NCI-H128 (cell line): ENCODE data around the gene RBFOX2.

Experiments used
- DNase-seq: peaks from one replicate; lab custom pipeline; 2025; ENCODE audit not compliant: unreplicated experiment; lab: John Stamatoyannopoulos, UW

Gene RBFOX2

DNA sequence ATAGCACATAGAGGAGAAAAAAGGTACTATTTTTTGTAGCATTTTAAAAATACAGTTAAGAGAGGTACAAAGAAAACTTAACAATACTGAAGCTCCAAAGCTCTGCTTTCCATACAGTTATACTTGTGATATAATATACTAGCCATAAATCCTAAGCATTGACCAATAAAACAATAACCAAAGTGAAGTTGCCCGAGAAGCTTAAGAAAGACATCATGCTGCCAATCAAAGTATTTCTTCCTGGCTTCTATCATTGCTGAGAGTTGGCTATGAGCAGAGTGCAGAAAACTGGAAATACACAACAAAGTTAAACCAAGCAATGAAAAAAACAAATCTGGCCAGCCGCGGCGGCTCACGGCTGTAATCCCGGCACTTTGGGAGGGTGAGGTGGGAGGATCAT is 84.2 kb downstream of the RBFOX2 start:
- DNase-seq = no peak

DNA sequence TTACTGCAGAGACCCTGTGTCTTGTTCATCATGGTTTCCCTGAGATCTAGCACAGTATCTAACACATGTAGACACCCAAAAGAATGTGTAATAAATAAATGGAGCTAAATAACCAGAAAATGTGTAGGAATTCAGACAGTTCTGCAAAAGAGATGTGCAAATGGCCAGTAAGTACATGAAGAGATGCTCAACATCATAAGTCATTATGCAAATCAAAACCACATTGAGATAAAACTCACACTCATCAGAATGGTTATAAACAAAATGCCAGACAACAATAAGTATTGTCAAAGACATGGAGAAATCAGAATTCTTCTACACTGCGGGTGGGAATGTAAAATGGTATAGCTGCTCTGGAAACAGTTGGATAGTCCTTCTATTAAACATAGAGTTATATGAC is 88.5 kb downstream of the RBFOX2 start:
- no peak for DNase-seq

DNA sequence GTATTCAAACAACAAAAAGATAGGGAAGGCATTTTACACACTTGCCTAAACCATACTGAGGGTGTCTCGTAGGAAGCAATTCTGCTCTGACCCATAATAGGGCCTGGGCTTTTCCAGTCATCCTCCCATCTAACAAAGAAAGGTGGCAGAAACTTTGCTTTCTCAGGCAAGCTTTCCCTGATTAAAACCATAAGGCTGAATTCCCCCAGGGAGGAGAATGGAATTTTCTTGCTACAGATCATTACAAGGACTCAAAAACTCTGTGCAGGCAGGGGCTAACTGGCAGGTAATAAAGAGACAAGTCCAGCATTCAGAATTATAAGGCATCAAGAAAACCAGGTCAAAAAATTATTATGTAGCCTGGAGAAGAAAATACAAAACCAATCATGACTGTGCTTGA is 90.4 kb downstream of the RBFOX2 start:
- DNase-seq = no peak

DNA sequence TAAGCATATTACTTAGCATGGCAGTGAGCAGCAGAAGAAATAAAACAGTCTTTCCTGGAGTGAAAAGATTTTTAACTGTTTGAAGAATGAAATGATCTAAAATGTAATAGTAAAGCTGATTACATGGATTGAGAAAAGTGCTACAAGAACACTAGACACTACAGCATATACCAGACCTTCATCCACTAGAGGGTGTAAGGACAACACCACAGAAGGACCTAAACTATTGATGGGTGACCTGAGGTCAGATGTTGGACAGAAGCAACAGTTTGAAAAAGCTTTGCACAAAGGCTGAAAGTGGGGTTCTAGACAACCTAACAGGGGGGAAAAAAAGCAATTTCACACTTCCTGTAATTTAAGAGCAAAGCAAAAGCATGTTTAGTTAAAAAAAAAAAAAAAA is 97.7 kb downstream of the RBFOX2 start:
- no peak for DNase-seq

DNA sequence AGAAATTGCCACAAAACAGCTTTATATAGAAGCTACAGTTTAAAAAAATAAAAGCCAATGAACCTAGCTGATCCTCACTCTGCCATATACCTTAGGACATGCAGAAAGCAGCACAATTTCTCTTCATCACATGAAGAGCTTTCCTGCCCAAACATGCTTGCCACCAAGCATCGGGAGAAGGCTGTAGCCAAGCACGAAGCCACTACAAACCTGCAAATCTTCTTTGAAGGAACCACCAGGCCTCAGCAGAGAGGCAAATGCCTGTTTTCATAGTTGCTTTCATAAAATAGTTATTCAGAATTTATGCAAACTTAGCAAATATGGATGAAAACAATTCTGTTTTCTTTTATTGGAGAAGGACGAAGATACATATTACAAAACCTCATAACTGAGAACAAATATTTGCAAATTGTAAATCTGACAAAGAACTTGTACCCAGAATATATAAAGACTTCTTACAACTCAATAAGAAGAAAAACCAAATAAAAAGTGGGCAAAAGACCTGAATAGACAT is 100.3 kb downstream of the RBFOX2 start:
- DNase-seq = no peak

DNA sequence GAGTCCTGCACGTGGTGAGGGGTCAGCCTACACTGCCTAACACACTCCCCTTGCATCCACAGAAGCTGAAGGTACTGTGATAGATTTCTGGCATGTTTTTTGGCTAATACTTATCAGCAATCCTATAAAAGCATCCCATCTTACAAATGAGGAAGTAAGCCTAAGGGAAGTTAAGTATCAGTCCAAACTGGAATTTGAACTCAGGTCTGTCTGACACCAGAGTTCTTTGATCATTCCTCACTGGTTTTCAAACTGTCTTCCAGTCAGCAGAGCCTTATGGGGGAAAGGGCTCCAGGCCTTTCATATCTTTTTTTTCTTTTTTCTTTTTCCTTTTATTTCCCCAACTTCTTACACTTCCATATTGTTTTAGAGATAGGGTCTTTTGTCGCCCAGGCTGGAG is 105.6 kb downstream of the RBFOX2 start:
- DNase-seq = no peak

DNA sequence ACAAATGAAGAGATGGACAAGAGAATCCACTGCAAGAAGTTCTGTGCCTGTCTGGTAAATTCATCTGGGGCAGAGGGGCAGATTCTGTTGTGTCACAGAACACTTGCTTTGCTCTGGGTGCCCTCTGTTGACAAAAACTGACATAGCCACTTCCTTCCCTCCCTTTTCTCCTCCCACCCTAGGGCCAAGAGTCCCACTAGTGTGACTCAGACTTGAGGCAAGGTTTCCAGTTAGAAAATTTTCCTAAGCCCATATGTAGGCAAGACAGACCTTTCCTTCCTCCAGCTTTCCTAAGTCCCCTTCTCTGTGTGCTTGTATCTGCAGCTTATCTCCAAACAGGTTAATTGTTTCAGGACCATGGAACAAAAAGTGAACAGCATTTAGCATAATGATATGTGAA is 106.8 kb downstream of the RBFOX2 start:
- no peak for DNase-seq

DNA sequence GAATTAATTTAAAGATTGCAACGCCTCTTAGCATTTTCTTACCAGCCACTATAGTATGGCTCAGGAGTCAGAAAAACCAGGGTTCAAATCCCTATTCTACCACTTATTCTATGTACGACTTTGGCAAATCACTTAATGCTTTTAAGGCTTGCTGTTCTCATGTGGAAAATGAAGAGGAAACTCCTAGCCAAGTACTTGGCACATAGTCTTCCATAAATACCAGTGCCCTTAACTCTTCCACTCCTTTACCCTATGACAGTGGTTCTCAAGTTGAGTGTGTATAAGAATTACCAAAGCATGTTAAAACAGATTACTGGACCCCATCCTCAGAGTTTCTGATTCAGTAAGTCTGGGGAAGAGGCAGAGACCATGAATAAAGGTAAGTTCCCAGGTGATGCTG is 107.6 kb downstream of the RBFOX2 start:
- no peak for DNase-seq

DNA sequence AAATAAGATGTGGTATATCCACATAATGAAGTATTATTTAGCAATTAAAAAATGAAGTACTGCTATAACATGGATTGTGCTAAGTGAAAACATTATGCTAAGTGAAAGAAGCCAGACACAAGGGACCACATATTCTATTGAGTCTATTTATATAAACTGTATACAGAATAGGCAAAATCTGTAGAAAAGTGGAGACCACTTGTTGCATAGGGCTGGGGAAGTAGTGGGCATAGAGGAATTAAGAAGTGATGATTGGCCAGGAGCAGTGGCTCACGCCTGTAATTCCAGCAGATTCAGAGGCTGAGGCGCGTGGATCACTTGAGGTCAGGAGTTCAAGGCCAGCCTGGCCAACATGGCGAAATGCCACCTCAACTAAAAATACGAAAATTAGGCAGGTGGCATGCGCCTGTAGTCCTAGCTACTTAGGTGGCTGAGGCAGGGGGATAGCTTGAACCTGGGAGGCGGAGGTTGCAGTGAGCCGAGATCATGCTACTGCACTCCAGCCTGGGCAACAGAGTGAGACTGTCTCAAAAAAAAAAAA is 109.6 kb downstream of the RBFOX2 start:
- no peak for DNase-seq

DNA sequence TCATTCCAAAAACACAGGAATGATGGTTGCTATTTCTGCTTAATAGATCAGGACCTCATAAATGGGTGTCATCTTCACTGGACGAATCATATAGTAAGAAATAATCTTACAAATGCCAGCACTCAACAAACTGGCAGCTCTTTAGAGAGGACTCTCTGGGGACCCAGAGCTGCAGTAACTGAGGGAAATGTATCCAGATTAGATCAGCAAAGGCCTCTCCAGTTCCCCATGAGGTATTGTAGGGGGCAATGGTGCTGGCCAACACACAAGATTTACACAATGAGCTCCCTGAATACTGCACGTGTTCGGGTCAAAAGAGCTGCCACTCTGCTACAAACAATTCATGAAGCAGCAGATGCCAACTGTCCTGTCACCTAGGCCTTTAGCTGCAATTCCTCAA is 110.2 kb downstream of the RBFOX2 start:
- no peak for DNase-seq

DNA sequence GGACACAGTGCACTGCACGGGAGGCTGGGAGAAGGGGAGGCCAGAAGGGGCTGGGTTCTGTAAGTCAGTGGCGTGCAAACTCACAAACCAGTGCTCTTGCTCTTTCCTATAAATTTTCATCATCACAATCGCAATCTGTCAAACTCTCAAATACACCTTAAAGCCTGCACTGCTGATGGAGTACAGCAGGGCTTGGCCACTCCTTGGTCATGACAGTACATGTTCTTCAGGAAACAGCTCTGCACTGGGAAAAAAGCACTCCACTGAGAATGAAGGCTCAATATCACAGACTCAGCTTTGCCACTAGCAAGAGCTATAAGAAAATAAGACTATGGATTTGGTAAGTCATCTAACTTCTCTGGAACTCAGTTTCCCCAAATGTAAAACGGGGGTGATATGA is 111.0 kb downstream of the RBFOX2 start:
- DNase-seq = no peak

DNA sequence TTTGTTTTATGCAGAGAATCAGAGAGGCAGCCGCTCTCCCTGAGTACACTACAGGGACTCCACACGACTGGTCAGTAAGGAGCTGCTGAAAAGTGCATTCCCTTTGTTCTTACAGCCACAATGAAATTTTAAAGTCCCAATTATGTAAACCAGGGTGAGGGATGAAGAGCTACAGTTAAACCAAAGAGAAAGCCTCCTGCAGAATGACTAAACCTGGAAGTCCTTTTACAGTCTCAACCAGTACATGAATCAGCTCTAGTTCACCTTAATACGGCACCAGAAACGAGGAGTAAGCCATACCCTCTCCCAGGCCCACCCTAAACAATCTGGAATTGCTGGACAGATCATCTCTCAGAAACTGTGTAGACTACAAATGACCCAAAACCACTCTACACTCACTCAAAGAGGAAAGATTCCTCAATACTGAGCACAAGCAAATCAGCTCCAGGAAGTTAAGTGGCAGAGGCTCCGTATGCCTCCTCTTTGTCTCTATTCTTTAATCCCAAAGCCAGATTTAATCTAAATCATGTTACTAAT is 113.1 kb downstream of the RBFOX2 start:
- no peak for DNase-seq

DNA sequence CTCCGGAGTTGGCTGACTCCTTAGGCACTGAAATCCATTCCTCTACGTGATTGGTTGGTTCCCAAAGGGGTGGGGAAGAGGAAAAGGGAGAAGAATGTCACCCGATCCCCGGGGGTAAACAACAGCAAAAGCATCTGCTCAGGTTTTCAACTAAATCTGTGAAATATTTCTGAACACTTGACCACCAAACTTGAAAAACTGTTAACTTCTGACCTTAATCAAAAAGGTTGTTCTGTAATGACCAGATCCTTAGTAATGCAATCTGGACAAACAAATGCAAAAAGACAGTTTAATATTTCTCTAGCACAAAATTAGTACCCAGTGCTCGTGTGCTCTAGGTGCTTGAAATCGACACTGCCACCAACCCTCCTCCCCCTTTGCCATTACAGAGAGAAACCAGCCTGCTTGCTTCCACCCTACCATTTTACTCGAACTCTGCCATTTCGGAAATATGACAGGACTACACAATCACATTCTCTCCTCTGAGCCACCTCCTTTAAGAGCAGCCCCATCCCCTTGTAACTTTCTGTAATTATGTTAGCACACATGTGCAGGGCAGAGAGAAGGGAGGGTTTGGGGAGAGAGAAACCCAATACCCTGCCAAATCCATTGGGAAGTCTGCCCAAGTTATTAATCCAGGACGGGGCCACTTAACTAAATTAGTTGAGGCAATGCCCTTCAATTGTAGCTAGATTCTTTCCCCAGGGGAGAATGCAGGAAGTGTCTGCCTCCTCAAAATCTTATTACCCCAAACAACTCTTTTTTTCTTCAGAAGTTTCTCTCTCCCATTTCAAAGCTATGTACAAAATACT is 113.8 kb downstream of the RBFOX2 start:
- DNase-seq = peak; percentile 51

DNA sequence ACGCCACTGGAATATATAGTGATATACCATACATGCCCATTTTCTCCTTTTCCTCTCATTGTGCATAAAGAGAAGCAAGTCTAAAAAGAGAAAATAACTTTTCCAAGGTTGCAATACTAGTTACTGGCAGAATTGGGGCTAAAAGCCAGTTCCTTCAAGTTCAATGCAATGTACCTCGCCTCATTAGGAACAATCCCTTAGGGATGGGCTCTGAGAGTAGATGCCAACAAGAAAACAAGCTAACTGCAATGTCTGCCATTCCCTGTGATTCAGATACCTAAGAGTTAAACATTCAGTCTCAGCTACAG is 114.3 kb downstream of the RBFOX2 start:
- DNase-seq = no peak

DNA sequence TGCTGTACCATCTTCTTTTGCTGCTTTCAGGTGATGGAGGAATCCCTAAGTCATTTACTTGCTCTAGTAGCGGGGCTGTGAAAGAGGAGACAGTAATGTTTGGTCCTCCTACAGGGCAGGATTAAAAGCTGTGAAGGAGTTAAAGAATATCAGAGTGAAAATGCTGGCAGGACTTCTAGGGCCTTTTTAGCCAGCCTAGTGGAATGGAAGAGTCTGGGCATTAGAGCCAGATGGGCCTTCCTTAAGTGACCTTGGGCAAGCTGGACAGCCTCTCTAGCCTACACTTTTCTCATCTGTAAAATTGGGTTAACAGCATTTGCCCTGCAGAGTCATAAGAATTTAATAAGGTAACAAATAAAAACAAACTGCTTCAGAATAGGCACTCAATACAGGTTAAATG is 114.7 kb downstream of the RBFOX2 start:
- no peak for DNase-seq

DNA sequence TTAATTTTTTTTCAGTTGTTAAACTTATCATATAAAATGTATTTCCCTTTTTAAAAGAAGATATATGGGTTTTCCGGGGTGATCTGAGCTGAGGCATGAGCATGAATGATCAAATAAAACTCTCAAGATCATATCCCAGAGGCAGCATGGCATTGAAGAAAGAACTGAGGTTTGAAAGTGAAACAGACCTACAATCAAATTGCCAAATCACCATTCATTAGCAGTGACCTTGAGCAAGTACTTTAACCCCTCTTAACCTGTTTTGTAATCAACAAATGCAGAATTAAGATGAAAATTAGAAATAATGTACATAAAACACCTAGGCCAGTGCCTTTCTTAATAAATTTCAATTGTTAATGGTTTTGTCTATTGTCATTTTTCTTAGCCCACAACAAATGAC is 116.0 kb downstream of the RBFOX2 start:
- no peak for DNase-seq

DNA sequence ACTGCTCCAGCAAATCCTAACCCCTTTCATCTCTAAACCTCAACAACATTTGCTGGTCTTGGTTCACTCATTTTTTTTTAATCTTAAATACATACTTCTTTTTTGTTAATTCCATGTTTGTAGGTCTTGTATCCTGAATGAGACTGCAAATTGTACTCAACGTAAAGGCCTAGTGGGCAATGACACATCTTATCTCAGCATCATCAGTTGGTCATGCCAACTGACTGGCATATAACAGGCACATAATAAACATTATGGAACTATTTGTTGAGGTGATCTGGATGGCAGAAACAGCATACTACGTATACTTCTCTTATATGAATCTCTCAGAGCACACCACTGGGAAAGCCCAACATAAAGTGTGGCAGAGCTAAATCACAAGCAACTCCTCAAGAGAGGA is 116.7 kb downstream of the RBFOX2 start:
- DNase-seq = no peak

DNA sequence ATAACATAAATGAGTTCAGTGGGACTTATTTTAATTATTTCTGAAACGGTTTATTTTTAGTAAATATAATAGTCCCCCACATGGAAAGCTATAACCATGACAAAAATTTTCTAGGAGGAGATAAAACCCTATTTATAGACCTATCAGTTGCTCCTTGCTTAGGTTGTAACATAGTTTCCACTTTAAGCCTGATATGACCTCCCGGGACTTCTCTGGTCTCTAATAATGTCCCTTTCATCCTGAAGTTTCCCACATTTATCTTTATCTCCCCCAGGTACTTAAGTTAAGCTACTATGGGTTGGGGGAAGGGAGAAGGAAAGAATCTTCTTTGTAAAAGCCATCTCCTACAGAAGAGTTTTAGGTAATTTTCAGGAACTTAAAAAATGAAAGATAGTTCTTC is 117.7 kb downstream of the RBFOX2 start:
- no peak for DNase-seq

DNA sequence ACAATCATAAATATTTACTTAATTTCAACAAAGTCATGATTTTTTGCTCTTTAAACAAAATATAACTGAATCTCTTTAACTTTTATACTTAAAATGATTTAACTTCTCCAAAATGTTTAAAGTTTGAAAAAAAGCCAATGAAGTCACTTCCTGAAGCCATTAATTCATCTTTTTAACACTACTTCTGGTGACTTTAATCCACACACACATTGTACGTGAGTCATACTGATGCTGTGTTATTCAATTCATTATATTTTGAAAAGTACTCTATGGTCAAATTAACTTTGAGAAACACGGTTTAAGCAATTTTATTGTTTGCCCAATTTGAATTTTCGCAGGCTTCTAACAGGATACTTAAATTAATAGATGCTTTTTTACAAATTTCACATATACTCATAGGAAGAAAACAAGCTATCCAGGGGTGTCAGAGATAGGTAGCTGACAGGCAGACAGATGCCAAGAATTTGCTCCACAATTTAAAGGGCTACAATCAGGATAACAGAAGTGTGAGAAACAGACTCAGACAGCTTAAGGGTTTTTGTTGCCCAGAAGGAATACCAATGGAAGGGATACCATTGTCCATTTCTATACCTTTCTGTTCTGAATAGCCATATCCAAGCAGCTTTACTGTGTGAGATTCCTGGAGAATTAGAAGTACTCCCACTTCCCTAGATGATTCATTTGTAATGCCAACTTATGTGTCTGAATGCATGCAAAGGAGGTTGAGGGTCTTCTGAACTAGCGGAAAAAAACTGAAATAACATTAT is 118.4 kb downstream of the RBFOX2 start:
- DNase-seq = no peak

DNA sequence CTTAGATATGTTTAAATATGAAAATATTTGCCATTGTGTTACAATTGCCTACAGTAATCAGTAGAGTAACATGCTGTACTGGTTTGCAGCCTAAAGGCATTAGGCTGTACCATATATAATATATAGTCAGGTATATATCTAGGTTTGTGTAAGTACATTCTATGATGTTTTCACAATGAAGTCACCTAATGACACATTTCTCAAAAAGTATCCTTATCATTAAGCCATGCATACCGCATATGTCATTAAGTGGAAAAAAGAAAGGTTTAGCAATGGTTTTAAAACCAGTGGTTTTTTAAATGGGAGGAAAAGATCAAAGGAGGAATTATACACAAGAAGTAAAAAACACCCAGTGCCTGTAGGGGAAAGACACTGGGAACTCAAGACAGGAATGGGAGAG is 122.7 kb downstream of the RBFOX2 start:
- no peak for DNase-seq

DNA sequence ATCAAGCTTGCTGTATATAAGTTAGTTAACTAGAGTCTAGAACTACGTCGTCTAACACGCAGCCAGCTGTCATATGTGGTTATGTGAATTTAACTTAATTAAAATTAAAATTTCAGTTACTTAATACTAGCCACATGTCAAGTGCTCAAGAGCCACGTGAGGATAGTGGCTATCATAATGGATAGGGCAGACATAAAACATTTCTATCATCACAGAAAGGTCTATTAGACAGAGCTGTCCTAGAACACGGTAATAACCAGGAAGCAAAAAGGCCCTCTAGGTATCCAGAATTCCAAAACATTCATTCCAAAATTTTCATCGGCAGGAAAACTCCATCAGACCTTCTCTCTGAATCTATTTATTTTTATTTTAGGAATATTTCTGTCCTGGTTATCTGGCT is 123.9 kb downstream of the RBFOX2 start:
- no peak for DNase-seq

DNA sequence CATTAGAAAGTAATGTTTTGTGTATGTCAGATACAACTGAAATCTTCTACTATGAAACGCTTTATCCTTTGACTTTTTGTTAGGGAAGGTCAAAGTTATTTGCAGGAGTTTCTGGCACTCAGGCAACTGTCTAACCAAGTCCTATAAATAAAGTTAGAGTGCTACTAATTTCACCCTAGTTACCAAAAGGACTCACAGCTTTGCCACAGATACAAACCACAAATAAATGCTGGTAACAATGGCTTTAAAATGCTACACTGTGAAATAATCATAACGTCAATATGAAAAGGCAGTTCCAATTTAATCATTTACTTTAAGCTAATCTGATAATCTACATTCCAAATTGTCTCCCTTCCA is 124.3 kb downstream of the RBFOX2 start:
- no peak for DNase-seq
